ENCODE data around the gene MBD4.

Gene MBD4

DNA sequence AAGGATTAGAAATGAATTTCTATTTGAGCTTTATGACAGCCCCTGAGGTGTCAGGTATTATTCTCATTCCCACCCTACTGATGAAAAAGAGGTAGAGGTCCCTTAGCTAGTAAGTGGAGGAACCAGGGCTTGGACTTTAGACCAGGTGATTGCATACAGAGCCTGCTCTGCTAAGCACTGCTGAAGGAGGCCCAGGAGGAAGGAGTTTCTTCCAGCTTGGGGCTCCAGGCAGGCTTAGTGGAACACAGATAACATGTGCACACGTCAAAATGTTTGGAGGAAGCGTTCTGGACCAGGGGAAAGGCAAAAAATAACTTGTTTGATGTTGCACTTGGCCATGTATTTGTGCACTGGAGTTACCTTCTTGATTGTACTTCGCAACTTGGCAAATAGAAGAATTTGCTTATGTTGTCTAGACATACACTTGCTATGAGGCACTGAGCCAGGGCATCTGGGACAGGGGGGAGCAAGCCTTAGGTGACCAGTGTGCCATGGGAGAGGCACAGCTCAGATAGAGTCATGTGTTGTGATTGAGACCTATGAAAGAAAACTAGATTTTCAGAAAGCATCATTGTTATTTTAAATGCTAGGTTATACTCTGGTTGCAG is 22.7 kb upstream of the MBD4 start:
- FAIRE-seq: no peak

DNA sequence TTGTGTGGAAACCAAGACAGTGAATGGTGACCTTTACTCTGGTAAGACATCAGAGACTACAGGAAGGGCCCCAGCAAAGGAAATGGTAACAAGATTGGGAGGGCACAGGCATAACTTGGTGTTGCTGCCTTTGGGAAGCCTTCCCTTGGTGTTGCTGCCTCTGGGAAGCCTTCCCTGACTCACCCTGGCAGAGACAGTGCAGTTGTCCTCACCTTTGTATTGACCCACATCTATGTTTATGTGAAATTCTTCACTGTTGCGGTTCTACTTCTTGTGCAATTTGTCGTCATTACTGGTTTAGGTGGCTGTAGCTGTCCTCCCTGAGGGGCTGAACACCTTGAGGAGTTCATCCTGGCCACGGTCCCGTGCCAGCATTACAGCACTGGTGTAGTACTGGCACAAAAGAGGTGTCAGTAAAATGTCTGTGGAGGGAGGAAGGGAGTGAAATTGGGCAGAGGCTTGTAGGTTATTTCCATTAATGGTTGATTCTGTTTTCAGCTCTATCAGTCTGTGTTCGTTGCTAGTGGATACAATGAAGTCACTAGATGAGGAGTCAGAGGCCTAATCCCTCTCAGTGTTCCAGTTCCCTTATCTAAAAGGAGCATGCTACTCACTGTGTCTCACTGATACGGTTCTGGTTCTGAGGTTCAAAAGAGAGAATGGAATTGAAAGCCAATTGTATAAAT is 21.9 kb upstream of the MBD4 start:
- FAIRE-seq: peak; percentile 38

DNA sequence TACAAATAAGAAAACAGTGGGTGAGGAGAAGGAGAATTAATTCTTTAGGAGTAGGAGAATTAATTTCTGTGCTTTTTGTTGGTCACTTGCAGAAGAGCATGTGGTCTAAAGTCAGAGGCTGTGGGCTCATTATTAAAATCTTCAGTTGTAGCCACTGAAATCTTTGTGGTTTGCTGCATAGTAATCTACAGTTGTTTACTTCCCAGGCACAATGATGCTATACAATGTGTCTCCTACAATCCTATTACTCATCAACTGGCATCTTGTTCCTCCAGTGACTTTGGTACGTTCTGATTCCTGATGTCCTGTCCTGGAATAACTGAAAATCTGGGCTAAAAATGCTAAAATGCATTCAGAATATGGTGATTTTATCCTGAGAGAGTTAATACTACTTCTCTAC is 21.3 kb upstream of the MBD4 start:
- no peak for FAIRE-seq

DNA sequence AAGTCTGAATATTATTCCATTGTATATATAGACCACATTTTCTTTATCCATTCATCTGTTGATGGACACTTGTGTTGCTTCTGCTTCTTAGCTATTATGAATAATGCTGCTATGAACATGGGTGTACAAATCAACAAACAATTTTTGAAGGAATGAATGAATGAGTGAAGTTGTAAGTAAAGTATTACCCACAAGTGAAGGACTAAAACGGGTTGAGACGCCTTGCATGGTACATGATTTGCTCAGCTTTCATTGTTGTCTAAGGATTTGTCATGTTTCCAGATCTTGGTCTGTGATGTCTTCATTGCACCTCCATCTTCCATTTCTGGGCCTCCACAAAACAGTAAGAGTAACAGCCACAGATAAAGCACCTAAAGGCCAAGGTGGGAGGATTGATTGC is 20.8 kb upstream of the MBD4 start:
- FAIRE-seq: no peak

DNA sequence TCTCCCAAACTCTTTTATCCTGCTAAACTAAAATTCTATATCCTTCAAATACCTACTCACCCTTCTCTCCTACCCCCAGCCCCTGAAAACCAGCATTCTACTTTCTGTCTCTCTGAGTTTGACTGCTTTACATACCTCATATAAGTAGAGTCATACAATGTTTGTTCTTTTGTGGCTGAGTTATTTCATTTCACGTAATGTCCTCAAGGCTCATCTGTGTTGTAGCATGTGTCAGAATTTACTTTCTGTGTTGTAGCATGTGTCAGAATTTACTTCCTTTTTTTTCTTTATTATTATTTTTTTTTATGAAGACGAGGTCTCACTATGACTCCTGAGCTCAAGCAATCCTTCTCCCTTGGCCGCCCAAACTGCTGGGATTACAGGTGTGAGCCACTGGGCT is 20.4 kb upstream of the MBD4 start:
- no peak for FAIRE-seq

DNA sequence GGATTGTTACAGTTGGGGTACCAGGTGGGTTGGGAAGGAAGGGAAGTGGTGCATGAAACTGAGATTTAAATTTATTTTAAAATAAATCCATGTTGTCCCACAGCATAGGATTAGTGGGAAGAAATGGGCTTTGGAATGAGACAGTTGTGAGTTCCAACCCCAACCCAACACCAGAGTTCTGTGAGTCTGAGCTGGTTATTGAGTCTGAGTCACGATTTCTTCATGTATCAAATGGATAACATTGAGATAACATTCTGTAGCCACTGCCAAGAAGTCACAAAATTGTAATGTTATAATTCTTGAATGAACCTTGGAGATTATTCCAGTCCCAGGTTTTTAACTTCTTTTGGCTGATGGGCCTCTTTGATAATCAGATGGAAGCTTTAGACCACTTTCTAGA is 14.0 kb upstream of the MBD4 start:
- no peak for FAIRE-seq

DNA sequence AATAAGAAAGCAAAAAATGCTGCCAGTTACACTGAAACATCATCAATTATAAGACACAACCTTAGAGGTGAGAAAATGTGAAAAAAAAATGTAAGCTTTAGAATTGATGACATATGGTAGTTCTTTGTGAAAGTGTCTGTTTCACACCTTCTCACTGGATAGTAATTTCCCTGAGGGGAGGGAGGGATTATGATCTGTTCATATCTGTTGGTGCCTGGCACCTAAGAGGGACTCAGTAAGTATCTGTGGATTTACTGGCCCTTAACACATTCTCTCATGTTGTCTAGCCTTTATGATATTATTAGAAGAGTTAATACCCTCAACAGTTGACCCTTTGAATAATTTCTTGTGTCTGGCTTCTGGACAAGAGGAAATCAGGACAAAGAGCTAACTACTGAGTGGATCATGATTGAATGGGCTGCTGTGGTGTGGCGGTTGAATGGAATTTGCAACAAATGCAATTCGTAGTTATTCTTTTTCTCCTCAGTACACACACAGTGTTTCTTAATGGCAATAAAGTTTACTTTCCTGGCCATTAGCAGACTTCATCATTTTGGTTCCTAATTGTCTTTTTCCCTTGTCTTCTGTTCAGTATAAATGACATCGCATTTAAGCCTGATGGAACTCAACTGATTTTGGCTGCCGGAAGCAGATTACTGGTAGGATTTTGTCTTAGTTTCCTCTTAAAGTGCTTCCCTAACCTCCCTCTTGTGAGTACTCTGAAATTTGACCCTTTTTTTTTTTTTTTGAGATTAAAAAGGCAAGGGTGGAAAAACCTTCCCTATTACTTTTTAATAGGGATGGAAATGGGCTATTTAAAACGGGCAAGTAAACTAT is 9.7 kb upstream of the MBD4 start:
- no peak for FAIRE-seq

DNA sequence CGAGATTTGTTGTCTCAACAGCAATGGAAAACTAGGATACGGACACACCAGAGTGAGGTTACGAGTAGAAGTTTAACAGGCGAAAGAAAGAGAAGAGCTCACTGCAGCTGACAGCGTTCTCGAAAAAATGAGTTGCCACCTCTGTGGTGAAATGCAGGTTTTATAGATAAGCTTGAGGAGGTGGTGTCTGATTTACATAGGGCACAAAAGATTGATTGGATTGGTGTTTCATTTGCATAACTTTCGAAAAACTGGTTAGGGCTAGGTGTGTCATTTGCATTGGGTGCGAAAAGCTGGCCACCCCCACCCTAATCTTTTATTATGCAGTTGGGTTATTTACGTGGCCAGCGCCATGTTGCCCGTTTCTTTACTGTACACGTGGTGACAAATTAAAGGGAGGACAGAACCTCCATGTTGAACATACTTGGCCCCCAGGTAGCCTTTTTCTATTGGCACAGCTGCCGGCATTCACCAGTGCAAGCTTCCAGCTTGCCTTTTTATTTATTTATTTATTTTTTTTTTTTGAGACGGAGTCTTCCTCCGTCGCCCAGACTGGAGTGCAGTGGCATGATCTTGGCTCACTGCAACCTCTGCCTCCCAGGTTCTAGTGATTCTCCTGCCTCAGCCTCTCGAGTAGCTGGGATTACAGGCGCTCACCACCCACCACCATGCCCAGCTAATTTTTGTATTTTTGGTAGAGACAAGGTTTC is 8.6 kb upstream of the MBD4 start:
- no peak for FAIRE-seq

DNA sequence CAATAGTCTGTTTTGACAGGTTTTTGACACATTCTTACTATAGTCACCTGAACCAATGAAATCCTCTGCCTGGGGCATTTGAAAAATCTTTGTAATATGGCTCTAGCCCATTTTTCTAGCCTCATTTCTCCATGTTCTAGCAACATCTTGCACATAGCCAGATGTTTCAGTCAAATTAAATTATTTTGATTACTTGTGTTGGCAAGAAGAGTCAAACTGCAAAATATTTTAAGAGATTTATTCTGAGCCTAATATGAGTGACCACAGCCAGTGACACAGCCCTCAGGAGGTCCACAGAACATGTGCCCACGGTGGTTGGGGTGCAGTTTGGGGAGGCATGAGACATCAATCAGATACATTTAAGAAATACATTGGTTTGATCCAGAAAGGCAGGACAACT is 7.2 kb upstream of the MBD4 start:
- FAIRE-seq: no peak

DNA sequence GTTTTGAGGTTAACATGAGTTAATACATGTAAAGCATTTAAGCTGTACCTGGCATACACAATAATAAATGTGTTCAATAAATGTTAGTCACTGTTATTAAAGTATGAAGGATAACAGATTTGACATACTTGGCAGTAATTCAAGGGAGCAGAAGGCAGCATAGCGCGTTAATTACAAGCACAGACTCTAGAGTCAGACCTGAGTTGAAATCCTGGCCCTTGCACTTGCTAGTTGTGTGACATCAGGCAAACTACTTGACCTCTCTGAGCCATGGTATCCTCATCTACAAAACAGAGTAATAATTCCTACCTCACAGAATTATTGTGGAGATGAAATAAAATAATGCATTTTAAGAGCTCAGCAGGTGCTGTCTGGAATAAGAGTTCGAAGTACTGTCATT is 5.7 kb upstream of the MBD4 start:
- no peak for FAIRE-seq

DNA sequence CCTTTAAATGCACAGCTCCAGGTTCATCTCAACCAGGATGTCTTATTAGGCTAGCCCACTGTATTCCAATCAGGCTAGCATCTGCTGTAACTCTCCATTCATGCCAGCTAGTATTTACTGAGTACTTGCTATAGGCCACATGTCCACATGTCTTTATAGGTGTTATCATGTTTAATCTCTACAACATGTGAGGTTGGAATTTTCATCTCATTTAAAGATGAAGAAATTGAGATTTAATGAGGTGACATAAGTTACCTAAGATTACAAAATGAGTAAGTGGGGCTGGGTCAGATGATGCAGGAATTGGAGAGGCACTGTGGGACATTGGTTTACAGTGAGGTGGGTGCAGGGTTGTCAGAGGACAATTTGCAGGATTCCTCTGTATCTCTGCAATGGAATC is 3.2 kb upstream of the MBD4 start:
- no peak for FAIRE-seq

DNA sequence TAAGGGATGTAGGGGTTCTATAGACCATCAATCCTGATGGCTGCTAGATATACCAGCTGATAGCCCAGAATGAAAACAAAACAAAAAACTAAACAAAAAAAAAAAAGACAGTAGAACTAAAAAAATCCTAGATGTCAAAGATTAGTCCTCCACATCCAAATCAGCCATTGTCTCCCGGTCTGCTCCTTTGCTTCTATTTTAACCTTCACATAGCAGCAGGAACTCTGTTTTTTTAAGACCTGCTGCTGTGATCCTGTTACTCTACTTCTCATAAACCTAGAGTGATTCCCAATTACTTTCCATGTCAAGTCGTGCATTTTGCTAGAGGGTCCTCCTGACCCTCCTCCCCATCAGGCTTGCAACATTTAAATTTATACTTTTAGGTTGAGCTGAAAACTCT is 2.7 kb upstream of the MBD4 start:
- no peak for FAIRE-seq

DNA sequence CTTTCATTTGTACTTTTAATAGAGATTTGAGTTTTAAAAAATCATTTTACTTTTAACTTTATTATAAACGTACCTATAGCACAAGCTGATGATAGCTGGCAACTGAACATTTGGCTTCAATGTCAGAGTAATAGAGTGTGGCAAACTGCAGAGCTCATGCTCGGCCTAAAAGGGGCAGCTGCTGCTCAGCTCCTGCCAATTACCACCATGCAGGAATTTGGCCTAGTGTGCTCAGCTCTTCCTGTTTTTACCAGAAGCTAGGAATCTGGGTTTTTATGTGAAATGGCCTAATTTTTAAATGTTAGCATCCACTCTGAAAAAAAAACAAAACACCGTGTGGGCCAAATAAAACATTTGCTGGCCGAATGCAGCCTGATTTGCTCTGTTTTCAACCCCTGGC is 2.0 kb upstream of the MBD4 start:
- no peak for FAIRE-seq

DNA sequence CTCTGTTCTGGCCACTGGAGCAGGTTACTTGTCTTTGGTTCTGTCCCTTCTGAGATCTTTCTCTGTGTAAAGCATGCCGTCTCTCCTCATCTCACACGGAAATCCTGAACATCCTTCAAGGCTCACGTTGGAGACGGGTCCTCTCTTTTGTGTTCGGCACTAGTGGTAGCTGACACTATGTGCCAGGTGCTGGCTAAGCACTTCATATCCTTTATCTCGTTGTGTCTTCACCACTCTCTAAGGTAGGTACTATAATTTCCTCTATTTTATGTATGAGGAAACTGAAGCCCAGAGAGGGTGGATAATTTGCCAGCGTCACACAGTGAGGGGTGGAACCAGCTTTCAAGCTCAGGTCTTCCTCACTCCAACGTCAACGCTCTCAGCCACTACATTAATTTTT is 1.5 kb upstream of the MBD4 start:
- no peak for FAIRE-seq

DNA sequence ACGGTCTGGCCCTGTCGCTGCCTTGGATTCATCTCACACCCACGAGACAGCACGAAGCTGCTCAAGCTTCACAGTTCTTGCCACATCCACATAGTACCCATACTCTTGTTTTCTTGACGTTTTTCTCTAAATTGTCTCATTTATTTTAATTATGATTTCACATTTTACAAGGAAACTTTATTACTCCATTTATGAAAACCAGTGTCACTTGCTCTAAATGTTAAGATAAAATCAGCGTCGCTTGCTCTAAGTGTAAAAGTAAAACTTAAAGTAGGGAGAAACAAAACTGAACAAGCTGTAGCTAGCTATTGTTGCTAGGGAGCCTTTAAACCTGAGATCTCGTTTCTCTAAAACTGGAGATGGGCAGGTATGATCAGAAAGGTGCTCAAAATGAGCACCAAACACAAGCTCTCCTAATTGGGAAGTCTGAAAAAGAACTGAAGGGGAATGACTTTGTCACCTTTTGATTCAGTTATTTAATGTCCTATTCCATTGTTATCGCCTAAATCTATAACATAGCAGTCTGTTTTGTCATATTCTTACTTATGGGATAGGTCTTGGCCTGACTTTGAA is 956 bp upstream of the MBD4 start:
- FAIRE-seq: peak; percentile 30

DNA sequence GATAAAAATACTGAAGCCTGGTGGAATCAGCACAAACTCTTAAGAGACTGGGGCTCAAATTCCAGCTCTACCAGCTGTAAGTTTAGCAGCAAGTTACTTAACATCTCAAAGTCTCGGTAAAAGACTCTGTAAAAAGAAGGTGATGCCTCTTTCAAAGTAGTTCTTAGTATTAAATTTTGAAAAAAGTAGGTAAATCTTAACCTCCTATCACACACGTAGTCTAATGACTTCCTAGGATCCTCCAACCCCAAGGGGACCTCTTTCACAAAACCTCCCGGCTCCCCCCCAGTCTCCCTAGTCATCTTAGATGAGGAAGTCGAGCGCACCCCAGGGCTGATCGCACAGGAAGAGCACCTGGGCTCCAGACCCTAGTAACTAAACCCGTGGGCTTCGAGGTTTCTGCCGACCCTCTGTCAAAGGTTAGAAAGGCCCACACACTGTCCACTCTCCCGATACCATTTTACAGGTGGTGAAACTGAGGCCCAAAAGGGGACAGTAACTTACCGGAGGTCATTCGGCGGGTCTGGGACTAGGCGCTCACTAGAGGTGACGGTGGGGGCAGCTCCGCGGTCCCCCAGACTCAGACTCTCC is 427 bp downstream of the MBD4 start:
- no peak for FAIRE-seq

DNA sequence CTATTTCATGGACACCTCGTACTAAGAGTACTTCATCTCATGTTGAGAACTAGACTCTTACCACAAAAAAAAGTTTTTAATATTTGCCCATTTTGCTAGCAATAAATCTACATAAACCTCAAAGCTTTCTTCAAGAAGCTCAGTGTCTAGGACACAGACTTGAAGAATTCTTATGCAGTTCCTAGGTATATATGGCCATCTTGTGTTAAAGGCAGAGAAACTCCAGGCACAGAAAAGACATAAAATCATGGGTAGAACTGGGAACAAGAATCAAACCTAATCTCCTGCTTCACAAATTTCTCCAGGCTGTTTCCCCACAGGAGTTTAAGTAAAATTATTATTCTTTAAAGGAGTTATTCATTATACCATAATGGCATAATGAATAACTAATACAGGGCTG is 4.4 kb downstream of the MBD4 start:
- no peak for FAIRE-seq

DNA sequence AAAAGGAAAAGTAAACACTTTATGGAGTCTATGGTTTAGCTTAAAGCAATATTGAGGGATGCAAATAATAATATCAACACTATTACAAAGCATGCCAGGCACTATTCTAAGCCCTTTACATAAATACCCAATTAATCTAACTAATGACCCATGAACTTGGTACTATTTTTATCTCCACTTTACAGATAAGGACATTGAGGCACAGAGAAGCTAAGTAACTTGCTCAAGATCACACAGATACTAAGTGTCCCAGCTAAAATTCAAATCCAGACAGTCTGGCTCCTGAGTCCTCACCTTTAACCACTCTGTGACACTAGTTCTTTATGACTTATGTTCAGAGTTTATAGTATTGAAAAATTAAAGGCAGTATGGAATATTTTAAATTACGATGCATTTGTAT is 5.6 kb downstream of the MBD4 start:
- FAIRE-seq: no peak

DNA sequence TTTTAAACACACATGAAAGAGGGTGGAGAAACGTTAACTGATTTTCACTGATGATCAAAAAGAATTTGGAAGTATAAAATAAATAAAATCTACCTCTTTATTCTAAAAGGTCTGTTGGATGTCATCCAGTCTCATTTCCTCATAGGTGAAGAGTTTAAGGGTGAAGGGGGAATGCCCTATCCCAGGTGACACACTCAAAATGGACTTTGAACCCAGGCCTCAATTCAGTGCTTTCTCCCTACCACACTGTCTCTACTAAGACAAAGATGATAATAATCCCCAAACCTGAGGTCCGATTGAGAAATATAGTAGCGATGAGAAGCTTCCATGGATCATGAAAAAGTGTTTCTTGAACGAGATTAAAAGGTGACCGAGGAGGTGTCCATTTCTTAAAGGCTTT is 6.2 kb downstream of the MBD4 start:
- no peak for FAIRE-seq

DNA sequence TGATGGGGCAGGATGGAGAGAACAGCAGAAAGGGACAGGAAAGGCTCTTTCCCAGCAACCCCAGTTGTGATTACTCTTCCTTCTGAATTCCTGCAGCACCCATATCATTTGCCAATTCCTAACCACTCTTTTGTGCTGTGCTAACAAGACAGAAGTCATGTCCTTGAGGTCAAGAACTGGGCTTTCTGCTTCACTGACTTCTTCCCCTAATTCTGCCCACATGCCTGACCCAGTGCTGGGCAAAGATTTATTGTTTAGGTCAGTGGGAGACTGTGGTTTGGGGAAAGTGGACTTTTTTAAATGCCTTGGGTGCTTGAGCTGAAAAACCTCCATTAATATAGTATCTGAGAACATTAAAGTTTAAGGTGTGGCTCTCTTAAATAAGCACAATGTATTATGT is 7.1 kb downstream of the MBD4 start:
- no peak for FAIRE-seq

DNA sequence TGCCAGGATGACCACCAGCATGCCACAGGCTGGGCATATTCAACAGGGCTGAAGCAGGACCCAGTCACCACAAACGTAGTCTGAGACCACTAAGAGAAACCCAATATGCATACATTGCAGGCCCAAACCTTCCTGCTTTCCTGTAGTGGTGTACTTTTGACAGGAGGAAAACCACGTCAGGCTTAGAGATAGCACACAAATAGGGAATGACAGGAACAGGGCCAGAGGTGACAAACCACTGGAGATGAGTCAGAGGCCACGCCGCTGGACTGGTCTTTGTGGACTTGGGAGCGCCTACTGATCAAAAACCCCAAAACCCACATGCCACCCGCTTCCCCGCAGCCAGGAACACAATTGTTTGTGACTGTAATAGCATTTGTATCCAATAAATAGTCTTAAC is 7.7 kb downstream of the MBD4 start:
- no peak for FAIRE-seq

DNA sequence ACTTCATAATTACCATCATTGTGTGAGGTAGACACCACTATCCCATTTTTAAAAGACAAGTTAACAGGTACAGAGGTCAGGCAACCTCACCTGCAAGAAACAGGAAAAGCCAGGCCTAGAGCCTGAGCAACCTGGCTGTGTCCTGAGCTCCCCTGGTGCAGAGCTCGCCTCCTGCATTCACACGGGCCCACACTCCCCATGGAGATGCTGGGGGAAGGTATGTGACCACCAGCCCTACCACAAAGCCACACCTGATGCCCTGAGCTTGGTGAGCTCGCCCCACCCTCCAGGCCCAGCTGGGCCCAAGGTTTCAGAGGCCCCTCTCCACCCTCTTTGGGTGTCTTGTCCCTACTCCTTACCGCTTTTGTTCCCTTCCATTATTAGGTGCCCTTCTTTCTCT is 10.1 kb downstream of the MBD4 start:
- FAIRE-seq: no peak

DNA sequence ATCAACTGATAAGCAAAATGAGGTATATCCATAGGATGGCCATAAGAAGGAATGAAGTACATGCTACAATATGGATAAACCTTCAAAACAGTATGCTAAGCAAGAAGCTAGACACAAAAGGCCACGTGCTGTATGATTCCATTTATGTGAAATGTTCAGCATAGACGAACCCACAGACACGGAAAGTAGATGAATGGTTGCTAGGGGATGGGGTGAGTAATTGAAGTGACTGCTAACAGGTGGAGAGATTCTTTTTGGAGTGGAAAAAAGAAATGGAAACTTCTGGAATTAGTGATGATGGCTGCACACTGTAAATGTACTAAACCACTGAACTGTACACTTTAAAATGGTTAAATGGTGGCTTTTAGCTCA is 10.7 kb downstream of the MBD4 start:
- FAIRE-seq: peak; percentile 9

Data from islet of Langerhans (tissue), 1 donor.